ENCODE results near the gene TMPRSS11F. TPM values are rescaled to one million over a fixed set of nuclear protein-coding genes. Genes with fewer than 3 reads are reported as not detected.

Gene TMPRSS11F
- total and polyA plus RNA-seq, 2 donors (not counting 3 experiments of a cell fraction or from before 2014, with no cell fraction given), result not detected

GRCh38 chr4:68119921-68120320 lies 9.7 kb downstream of the TMPRSS11F start:
- no peaks in the 10 kb centered on the region for H3K9me1 ChIP-seq (replicated peaks; ENCODE audit: control insufficient read depth, extremely low read depth, insufficient read depth, low read length)
- no peak overlapping the region for H3K9ac ChIP-seq (replicated peaks; ENCODE audit: extremely low read depth, insufficient read depth, low read length)
- CTCF ChIA-PET, result no interaction called here
- H3K4me2 ChIP-seq (ENCODE audit: insufficient read depth, low read length), result no peak overlapping the region
- H4K20me1 ChIP-seq (replicated peaks; ENCODE audit: control insufficient read depth, extremely low read depth, insufficient read depth, low read length), result no peaks in the 10 kb centered on the region
- no peak overlapping the region for H3K4me3 ChIP-seq (replicated peaks in 1 of 3; ENCODE audit: insufficient read depth in 1 of 3, low read depth in 1 of 3, low read length in 3 of 3)
- BruUV-seq (replicated peaks), result no TSS peak
- no peaks in the 10 kb centered on the region for H3K27me3 ChIP-seq (ENCODE audit: control insufficient read depth in 2 of 2, insufficient read depth in 2 of 2, low read length in 2 of 2)
- no peak for DNase-seq (ENCODE audit: low read depth, low spot score)
- dilution Hi-C loops (cut with MboI; ENCODE audit: extremely low pct_ligation_motif_present, low sequenced_read_pairs), result no loop called here
- H3K4me1 ChIP-seq (ENCODE audit: control insufficient read depth, extremely low read depth, insufficient read depth, low read length), result no peaks in the 10 kb centered on the region
- no peaks in the 10 kb centered on the region for H3K36me3 ChIP-seq (ENCODE audit: control insufficient read depth in 2 of 2, extremely low read depth in 1 of 2, insufficient read depth in 2 of 2, low read length in 2 of 2)
- POLR2A ChIA-PET, result no interaction called here
- intact Hi-C loops (cut with micrococcal nuclease), result no loop called here
- H3K9me3 ChIP-seq (replicated peaks; ENCODE audit: control insufficient read depth, insufficient read depth, low read length), result no peaks in the 10 kb centered on the region
- TF ChIP-seq, protein P1, sequence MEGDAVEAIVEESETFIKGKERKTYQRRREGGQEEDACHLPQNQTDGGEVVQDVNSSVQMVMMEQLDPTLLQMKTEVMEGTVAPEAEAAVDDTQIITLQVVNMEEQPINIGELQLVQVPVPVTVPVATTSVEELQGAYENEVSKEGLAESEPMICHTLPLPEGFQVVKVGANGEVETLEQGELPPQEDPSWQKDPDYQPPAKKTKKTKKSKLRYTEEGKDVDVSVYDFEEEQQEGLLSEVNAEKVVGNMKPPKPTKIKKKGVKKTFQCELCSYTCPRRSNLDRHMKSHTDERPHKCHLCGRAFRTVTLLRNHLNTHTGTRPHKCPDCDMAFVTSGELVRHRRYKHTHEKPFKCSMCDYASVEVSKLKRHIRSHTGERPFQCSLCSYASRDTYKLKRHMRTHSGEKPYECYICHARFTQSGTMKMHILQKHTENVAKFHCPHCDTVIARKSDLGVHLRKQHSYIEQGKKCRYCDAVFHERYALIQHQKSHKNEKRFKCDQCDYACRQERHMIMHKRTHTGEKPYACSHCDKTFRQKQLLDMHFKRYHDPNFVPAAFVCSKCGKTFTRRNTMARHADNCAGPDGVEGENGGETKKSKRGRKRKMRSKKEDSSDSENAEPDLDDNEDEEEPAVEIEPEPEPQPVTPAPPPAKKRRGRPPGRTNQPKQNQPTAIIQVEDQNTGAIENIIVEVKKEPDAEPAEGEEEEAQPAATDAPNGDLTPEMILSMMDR (IDR thresholded peaks at IDR 0.05; ENCODE audit: extremely low read depth in 1 of 2, insufficient read depth in 1 of 2, low read depth in 1 of 2, low read length in 2 of 2), result no peak
- TF ChIP-seq MYC (IDR thresholded peaks at IDR 0.05; ENCODE audit: low read depth, low read length), result no peak
- no peak for TF ChIP-seq POLR2A (IDR thresholded peaks at IDR 0.05; ENCODE audit: low read depth, low read length)
- no peak for TF ChIP-seq EZH2 (IDR thresholded peaks at IDR 0.05; ENCODE audit: borderline replicate concordance, low read depth, low read length, severe bottlenecking)
- no peak for TF ChIP-seq FOS (IDR thresholded peaks at IDR 0.05; ENCODE audit: borderline replicate concordance, insufficient read depth, low read length)
- TF ChIP-seq POLR2AphosphoS5 (IDR thresholded peaks at IDR 0.05; ENCODE audit: insufficient read depth, low read depth, low read length), result no peak
- no peaks in the 10 kb centered on the region for H3K79me2 ChIP-seq (ENCODE audit: control insufficient read depth, insufficient read depth, low read length)
- H3K27ac ChIP-seq (ENCODE audit: insufficient read depth, low read depth, low read length), result no peak overlapping the region
- no peak for FAIRE-seq
- H2AFZ ChIP-seq (ENCODE audit: low read depth, low read length), result no peak overlapping the region

- dilution Hi-C loops (cut with MboI; ENCODE audit: extremely low pct_ligation_motif_present, low sequenced_read_pairs), result no loop called here
- no TSS peak for BruUV-seq (replicated peaks)
- POLR2A ChIA-PET, result no interaction called here
- intact Hi-C loops (cut with micrococcal nuclease), result no loop called here
- Histone ChIP-seq H3K4me2 (ENCODE audit: insufficient read depth, low read length) (no peak overlapping the region), H3K79me2 (ENCODE audit: control insufficient read depth, insufficient read depth, low read length) (no peaks in the 10 kb centered on the region), H3K4me3 (replicated peaks in 1 of 3; ENCODE audit: insufficient read depth in 1 of 3, low read depth in 1 of 3, low read length in 3 of 3) (no peak overlapping the region), H3K4me1 (ENCODE audit: control insufficient read depth, extremely low read depth, insufficient read depth, low read length) (no peaks in the 10 kb centered on the region), H4K20me1 (replicated peaks; ENCODE audit: control insufficient read depth, extremely low read depth, insufficient read depth, low read length) (no peaks in the 10 kb centered on the region), H3K27ac (ENCODE audit: insufficient read depth, low read depth, low read length) (no peak overlapping the region), H3K9me3 (replicated peaks; ENCODE audit: control insufficient read depth, insufficient read depth, low read length) (no peaks in the 10 kb centered on the region), H3K9me1 (replicated peaks; ENCODE audit: control insufficient read depth, extremely low read depth, insufficient read depth, low read length) (no peaks in the 10 kb centered on the region), H3K36me3 (ENCODE audit: control insufficient read depth in 2 of 2, extremely low read depth in 1 of 2, insufficient read depth in 2 of 2, low read length in 2 of 2) (no peaks in the 10 kb centered on the region), H3K9ac (replicated peaks; ENCODE audit: extremely low read depth, insufficient read depth, low read length) (no peak overlapping the region), H2AFZ (ENCODE audit: low read depth, low read length) (no peak overlapping the region), H3K27me3 (ENCODE audit: control insufficient read depth in 2 of 2, insufficient read depth in 2 of 2, low read length in 2 of 2) (no peaks in the 10 kb centered on the region)
- TF ChIP-seq FOS (IDR thresholded peaks at IDR 0.05; ENCODE audit: borderline replicate concordance, insufficient read depth, low read length) (no peak), POLR2A (IDR thresholded peaks at IDR 0.05; ENCODE audit: low read depth, low read length) (no peak), JUN (IDR thresholded peaks at IDR 0.05; ENCODE audit: borderline replicate concordance, insufficient read depth, insufficient read length, low read depth) (no peak), GATA2 (IDR thresholded peaks at IDR 0.05; ENCODE audit: insufficient read depth, insufficient read length, low read depth, low read length) (no peak), MYC (IDR thresholded peaks at IDR 0.05; ENCODE audit: low read depth, low read length) (no peak), POLR2AphosphoS5 (IDR thresholded peaks at IDR 0.05; ENCODE audit: insufficient read depth, low read depth, low read length) (no peak), EZH2 (IDR thresholded peaks at IDR 0.05; ENCODE audit: borderline replicate concordance, low read depth, low read length, severe bottlenecking) (no peak)
- TF ChIP-seq, protein P2, sequence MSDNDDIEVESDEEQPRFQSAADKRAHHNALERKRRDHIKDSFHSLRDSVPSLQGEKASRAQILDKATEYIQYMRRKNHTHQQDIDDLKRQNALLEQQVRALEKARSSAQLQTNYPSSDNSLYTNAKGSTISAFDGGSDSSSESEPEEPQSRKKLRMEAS (IDR thresholded peaks at IDR 0.05; ENCODE audit: insufficient read depth, insufficient read length), result no peak
- TF ChIP-seq, protein P1 (IDR thresholded peaks at IDR 0.05; ENCODE audit: extremely low read depth in 1 of 2, insufficient read depth in 1 of 2, low read depth in 1 of 2, low read length in 2 of 2), result no peak
- CTCF ChIA-PET, result no interaction called here
- FAIRE-seq (no peak), DNase-seq (ENCODE audit: low read depth, low spot score) (no peak)
Measured at GRCh38 chr4:68110441-68110840, 19.2 kb downstream of the TMPRSS11F start.
